HepG2 (cell line): ENCODE data around the gene SPTB. TPM values are rescaled to one million over a fixed set of nuclear protein-coding genes. Genes with fewer than 3 reads are reported as not detected.

ENCODE experiments used
- AKAP8 ChIP-seq: sonication (generic); formaldehyde crosslinking; IDR thresholded peaks from 2 replicates; pipeline ENCODE4 v1.5.1; 2020; ENCODE audit warnings: mild to moderate bottlenecking, missing genetic modification reagents
- GABPA ChIP-seq, 2 experiments: IDR thresholded peaks; 2 replicates each; pipeline ENCODE4 v1.6.1; 2011 to 2016; ENCODE audit warnings: low read depth in 2 of 2, low read length in 1 of 2, missing biosample characterization in 1 of 2, missing genetic modification characterization in 1 of 2
- HDAC2 ChIP-seq: sonication (generic); formaldehyde crosslinking; IDR thresholded peaks from 2 replicates; pipeline ENCODE4 v1.4.0; 2020; ENCODE audit warnings: missing genetic modification reagents
- HNF4A ChIP-seq: sonication (generic); formaldehyde crosslinking; IDR thresholded peaks from 2 replicates; pipeline ENCODE4 v1.4.0; 2020; ENCODE audit warnings: missing genetic modification reagents
- POGZ ChIP-seq: sonication (generic); formaldehyde crosslinking; IDR thresholded peaks from 2 replicates; pipeline ENCODE4 v1.4.0; 2020; ENCODE audit warnings: mild to moderate bottlenecking, missing genetic modification reagents
- RFX5 ChIP-seq: IDR thresholded peaks from 2 replicates; pipeline ENCODE4 v1.6.1; 2011; ENCODE audit warnings: low read depth, low read length, improper control_type of control experiment
- XRCC5 ChIP-seq: fragments of 200-400 bp; formaldehyde crosslinking; optimal IDR thresholded peaks from 2 replicates; pipeline ENCODE3; 2017; ENCODE audit warnings: mild to moderate bottlenecking, low read length
- ZBTB39 ChIP-seq: sonication (generic); formaldehyde crosslinking; IDR thresholded peaks from 2 replicates; pipeline ENCODE4 v1.5.0; 2020; ENCODE audit warnings: missing genetic modification reagents
- ZNF407 ChIP-seq: sonication (generic); formaldehyde crosslinking; IDR thresholded peaks from one replicate; pipeline ENCODE4 v1.5.1; 2020; ENCODE audit warnings: mild to moderate bottlenecking, missing genetic modification reagents; ENCODE audit errors: not compliant biosample characterization
- polyA plus RNA-seq, 8 experiments: library from polyadenylated mRNA; depleted of rRNA in 3 of 8; stranded (reverse) in 7 of 8; unstranded in 1 of 8; fragments of >200 nt; fragmentation: Illumina TruSeq in 4 of 8; extraction: Trizol in 4 of 8; gene quantifications; 2 replicates each; pipeline versions ENCODE4 v1.2.1 to v1.2.3, GENCODE V29; 2011 to 2016; ENCODE audit warnings: low read depth in 4 of 8, missing spikeins in 1 of 8, mixed read lengths in 1 of 8; ENCODE audit not compliant: insufficient read depth in 1 of 8
- total RNA-seq, 5 experiments: library from RNA; depleted of rRNA; stranded (reverse); fragments of >200 nt; fragmentation: Illumina TruSeq; extraction: Trizol; gene quantifications; 2 replicates each; pipeline ENCODE4 v1.2.3, GENCODE V29; 2016; ENCODE audit warnings: low read depth in 1 of 5
- TF ChIP-seq, protein P1 (sequence below): sonication (generic); formaldehyde crosslinking; IDR thresholded peaks from 2 replicates; pipeline ENCODE4 v1.4.0; 2020; ENCODE audit warnings: missing genetic modification reagents
- TF ChIP-seq, protein P2 (sequence below), 2 experiments: sonication (generic) in 1 of 2; formaldehyde crosslinking in 1 of 2; IDR thresholded peaks; 2 replicates each; pipeline versions ENCODE4 v1.4.0 to v1.6.1; 2018 to 2020; ENCODE audit warnings: missing genetic modification reagents in 2 of 2, borderline replicate concordance in 1 of 2, low read depth in 1 of 2, mild to moderate bottlenecking in 1 of 2, missing biosample characterization in 1 of 2

The SPTB gene
- total and polyA plus RNA-seq, 2 of the 13 experiments (the other 11 are each of a cell fraction or from before 2014, with no cell fraction given), result 0.01 to 0.02 TPM

DNA sequence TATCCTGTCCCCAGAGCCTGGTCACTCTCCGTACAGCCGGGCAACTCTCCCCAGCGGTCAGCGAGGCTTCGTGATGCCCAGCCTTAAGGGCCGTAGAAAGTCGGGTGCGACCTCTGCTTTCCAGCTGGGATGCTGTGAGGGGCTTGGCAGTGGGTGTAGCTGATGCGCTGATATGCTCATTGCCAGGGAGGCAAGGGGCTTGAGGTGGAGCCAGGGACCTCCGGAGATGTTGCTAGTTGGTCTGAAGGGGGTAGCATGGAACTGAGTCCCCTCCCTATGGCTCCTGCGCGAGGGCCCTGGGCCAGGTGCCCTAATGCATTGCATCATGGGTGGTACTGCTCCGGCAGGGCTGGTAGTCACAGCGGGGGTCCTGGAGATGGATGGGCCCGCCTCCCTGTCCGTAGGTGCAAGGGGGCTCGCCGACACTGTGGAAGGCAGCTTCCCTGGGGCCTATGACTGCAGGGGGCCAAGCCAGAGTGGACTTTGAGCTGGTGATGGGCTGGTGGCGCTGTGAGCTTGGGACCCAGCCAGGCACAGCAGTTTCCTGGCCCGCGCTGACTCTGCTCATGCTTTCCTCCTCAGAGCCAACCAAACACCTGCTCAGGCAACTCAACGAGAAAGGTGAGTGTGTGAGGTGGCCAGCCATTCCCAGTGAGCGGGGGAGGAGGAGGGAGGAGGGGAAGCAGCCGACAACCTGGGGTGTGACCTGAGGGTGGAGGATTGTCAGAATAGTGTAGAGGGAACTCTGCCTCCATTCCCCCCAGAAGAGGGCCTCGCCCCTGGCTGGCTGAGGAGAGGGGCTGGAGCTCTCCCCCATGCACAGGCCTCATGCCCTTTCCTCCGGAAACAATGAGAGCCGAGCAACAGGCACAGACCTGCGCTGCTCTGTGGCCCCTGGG, 143.2 kb downstream of the SPTB start (continued):
- no peak for TF ChIP-seq ZNF407 (CRISPR knock-in tag)
- TF ChIP-seq, protein P1, sequence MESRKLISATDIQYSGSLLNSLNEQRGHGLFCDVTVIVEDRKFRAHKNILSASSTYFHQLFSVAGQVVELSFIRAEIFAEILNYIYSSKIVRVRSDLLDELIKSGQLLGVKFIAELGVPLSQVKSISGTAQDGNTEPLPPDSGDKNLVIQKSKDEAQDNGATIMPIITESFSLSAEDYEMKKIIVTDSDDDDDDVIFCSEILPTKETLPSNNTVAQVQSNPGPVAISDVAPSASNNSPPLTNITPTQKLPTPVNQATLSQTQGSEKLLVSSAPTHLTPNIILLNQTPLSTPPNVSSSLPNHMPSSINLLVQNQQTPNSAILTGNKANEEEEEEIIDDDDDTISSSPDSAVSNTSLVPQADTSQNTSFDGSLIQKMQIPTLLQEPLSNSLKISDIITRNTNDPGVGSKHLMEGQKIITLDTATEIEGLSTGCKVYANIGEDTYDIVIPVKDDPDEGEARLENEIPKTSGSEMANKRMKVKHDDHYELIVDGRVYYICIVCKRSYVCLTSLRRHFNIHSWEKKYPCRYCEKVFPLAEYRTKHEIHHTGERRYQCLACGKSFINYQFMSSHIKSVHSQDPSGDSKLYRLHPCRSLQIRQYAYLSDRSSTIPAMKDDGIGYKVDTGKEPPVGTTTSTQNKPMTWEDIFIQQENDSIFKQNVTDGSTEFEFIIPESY, result peak; percentile 95
- TF ChIP-seq GABPA (IDR thresholded peaks at IDR 0.05; ENCODE audit: low read depth, low read length), result no peak
- no peak for TF ChIP-seq GABPA (CRISPR knock-in tag; IDR thresholded peaks at IDR 0.05; ENCODE audit: low read depth)
- peak; percentile 19 for TF ChIP-seq XRCC5
- TF ChIP-seq POGZ (CRISPR knock-in tag), result 0 out of 2 replicates have a peak, but pooled peaks have one; percentile 22
- peak; percentile 85 for TF ChIP-seq HNF4A
- no peak for TF ChIP-seq ZBTB39 (CRISPR knock-in tag)
- no peak for TF ChIP-seq AKAP8 (CRISPR knock-in tag)
- TF ChIP-seq, protein P2, sequence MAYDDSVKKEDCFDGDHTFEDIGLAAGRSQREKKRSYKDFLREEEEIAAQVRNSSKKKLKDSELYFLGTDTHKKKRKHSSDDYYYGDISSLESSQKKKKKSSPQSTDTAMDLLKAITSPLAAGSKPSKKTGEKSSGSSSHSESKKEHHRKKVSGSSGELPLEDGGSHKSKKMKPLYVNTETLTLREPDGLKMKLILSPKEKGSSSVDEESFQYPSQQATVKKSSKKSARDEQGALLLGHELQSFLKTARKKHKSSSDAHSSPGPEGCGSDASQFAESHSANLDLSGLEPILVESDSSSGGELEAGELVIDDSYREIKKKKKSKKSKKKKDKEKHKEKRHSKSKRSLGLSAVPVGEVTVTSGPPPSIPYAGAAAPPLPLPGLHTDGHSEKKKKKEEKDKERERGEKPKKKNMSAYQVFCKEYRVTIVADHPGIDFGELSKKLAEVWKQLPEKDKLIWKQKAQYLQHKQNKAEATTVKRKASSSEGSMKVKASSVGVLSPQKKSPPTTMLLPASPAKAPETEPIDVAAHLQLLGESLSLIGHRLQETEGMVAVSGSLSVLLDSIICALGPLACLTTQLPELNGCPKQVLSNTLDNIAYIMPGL (CRISPR knock-in tag; IDR thresholded peaks at IDR 0.05; ENCODE audit: borderline replicate concordance in 1 of 2, low read depth in 1 of 2), result no peak
- no peak for TF ChIP-seq HDAC2 (CRISPR knock-in tag)
- TF ChIP-seq RFX5, result no peak
